ENCODE results near the gene SLC8A2. TPM values are rescaled to one million over a fixed set of nuclear protein-coding genes. Genes with fewer than 3 reads are reported as not detected.

SLC8A2 gene
- total RNA-seq, 1 experiment from 2014 or later, result 11.3 TPM

GRCh38 chr19:47423203-47423882, 48.4 kb downstream of the SLC8A2 start:
- H3K4me1 Mint-ChIP-seq, result peaks cover 36 to 47% of the 10 kb centered on the region in 2 experiments
- peaks cover 29% of the 10 kb centered on the region for H3K23me2 ChIP-seq (ENCODE audit: insufficient read length, low read depth, low read length, poor library complexity, severe bottlenecking)
- no peaks in the 10 kb centered on the region for H3K9me3 ChIP-seq (ENCODE audit: control insufficient read depth, low read depth, low read length)
- H3K18ac ChIP-seq (ENCODE audit: insufficient read length, low read depth, low read length), result no peak overlapping the region
- H3K4ac ChIP-seq (ENCODE audit: low read depth, low read length), result no peak overlapping the region
- no peak overlapping the region for H2AFZ ChIP-seq (ENCODE audit: low read length)
- no peak overlapping the region for H2AK5ac ChIP-seq (ENCODE audit: insufficient read length, low read length)
- no peak overlapping the region; the same call in 1 of the 2 replicates for H3K14ac ChIP-seq (ENCODE audit: insufficient read depth, low read length)
- H3K4me3 Mint-ChIP-seq, result peak overlapping the region in 1 of 2 experiments; percentile 84; a peak in 3 of 5 replicates
- no peaks in the 10 kb centered on the region for H3K9me3 Mint-ChIP-seq
- no peaks in the 10 kb centered on the region for H3K4me1 ChIP-seq (ENCODE audit: insufficient read depth, low read length)
- no peak overlapping the region for H3T11ph ChIP-seq (ENCODE audit: low read length)
- no peak overlapping the region for H4K8ac ChIP-seq (replicated peaks; ENCODE audit: insufficient read length, low read depth, low read length)
- H3K56ac ChIP-seq (ENCODE audit: insufficient read length, low read depth, low read length), result no peak overlapping the region
- WGBS (ENCODE audit: extremely low coverage, insufficient read length, low lambda C conversion rate), result no CpG with 5 or more reads among the region's 19 CpGs
- H3K23ac ChIP-seq (ENCODE audit: insufficient read length, low read depth, low read length), result no peak overlapping the region
- H4K5ac ChIP-seq (ENCODE audit: insufficient read length, low read depth, low read length), result no peak overlapping the region
- H3K79me2 ChIP-seq (ENCODE audit: insufficient read depth, low read length), result no peaks in the 10 kb centered on the region
- H2BK120ac ChIP-seq (ENCODE audit: low read depth, low read length, poor library complexity, severe bottlenecking), result no peak overlapping the region
- no peak overlapping the region for H3K4me2 ChIP-seq (ENCODE audit: insufficient read depth, insufficient read length, low read length)
- H2BK15ac ChIP-seq (ENCODE audit: low read depth, low read length), result no peak overlapping the region
- peaks cover 73% of the 10 kb centered on the region for H3K27me3 Mint-ChIP-seq (ENCODE audit: low read depth)
- H2BK5ac ChIP-seq (ENCODE audit: insufficient read length, low read length), result no peak overlapping the region
- H3K27ac Mint-ChIP-seq, result no peak overlapping the region
- TF ChIP-seq CTCF (conservative IDR thresholded peaks at IDR 0.05), result no peak
- H3K79me1 ChIP-seq (ENCODE audit: insufficient read depth, low read depth, low read length, poor library complexity, severe bottlenecking), result no peaks in the 10 kb centered on the region
- no peaks in the 10 kb centered on the region for H3K36me3 Mint-ChIP-seq (ENCODE audit: insufficient read depth in 1 of 3, low read depth in 3 of 3)
- H2BK20ac ChIP-seq (ENCODE audit: low read depth, low read length, poor library complexity, severe bottlenecking), result no peak overlapping the region
- no peak overlapping the region for H3K9ac ChIP-seq (ENCODE audit: extremely low read depth, insufficient read length, low read length)
- peaks cover 27% of the 10 kb centered on the region; the same call in 1 of the 2 replicates for H3K27me3 ChIP-seq (ENCODE audit: insufficient read depth, low read length)
- no peak for DNase-seq
- no peak overlapping the region for H2BK12ac ChIP-seq (ENCODE audit: insufficient read length, low read depth, low read length)
- H4K91ac ChIP-seq (ENCODE audit: insufficient read length, low read depth, low read length), result no peak overlapping the region
- no peak overlapping the region for H3K27ac ChIP-seq (ENCODE audit: insufficient read length, low read depth, low read length)
- H4K20me1 ChIP-seq (ENCODE audit: control insufficient read depth, insufficient read depth, insufficient read length), result no peaks in the 10 kb centered on the region

Data from H9 (cell line).